ENCODE results near the gene PITPNM3. TPM values are rescaled to one million over a fixed set of nuclear protein-coding genes. Genes with fewer than 3 reads are reported as not detected.

PITPNM3 gene
- total and polyA plus RNA-seq, 2 experiments from 2014 or later, result 1.0 to 1.5 TPM

DNA sequence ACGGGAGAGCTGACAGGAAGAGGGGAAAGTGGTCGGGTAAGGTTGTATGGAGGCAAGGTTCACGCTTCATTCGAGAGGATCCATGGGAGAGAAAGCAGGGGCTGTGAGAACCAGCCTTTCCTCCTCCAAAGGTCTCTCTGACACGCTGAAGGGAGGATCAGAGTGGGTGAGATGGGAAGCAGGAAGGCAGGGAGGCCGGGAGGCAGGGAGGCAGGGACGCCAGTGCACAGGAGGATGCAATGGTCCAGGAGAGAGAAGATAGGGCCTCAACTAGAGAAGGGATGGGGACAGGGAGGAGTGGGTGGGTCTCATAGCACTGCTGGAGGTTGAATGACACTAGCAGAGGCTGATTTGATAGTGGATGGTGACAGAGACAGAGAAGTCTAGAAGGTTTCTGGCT, 58.0 kb downstream of the PITPNM3 start:
- Histone ChIP-seq H3K4me1 (ENCODE audit: insufficient read depth) (peaks cover 39% of the 10 kb centered on the region), H3K79me2 (replicated peaks; ENCODE audit: insufficient read depth) (no peaks in the 10 kb centered on the region), H3K27ac (ENCODE audit: low read depth) (no peak overlapping the region), H3K4me2 (no peak overlapping the region), H3K4me3 (no peak overlapping the region), H4K20me1 (replicated peaks; ENCODE audit: insufficient read depth) (no peaks in the 10 kb centered on the region), H3K27me3 (ENCODE audit: insufficient read depth) (no peaks in the 10 kb centered on the region), H3K9me2 (ENCODE audit: insufficient read depth) (no peaks in the 10 kb centered on the region), H2AFZ (no peak overlapping the region), H3K36me3 (ENCODE audit: insufficient read depth) (no peaks in the 10 kb centered on the region), H3F3A (replicated peaks; ENCODE audit: low read depth) (no peaks in the 10 kb centered on the region)
- H3K27me3 Mint-ChIP-seq (ENCODE audit: insufficient read depth, low read depth, poor library complexity), result peaks cover 15% of the 10 kb centered on the region
- H3K27ac Mint-ChIP-seq, result no peak overlapping the region
- peaks cover 2% of the 10 kb centered on the region; the same call in 1 of the 3 replicates for H3K9me3 Mint-ChIP-seq
- DNase-seq (ENCODE audit: low spot score), result no peak
- H3K4me1 Mint-ChIP-seq, result peaks cover 54% of the 10 kb centered on the region
- ATAC-seq, result no peak
- TF ChIP-seq NANOG (IDR thresholded peaks at IDR 0.05; ENCODE audit: borderline replicate concordance), result no peak
- TF ChIP-seq, protein P1, sequence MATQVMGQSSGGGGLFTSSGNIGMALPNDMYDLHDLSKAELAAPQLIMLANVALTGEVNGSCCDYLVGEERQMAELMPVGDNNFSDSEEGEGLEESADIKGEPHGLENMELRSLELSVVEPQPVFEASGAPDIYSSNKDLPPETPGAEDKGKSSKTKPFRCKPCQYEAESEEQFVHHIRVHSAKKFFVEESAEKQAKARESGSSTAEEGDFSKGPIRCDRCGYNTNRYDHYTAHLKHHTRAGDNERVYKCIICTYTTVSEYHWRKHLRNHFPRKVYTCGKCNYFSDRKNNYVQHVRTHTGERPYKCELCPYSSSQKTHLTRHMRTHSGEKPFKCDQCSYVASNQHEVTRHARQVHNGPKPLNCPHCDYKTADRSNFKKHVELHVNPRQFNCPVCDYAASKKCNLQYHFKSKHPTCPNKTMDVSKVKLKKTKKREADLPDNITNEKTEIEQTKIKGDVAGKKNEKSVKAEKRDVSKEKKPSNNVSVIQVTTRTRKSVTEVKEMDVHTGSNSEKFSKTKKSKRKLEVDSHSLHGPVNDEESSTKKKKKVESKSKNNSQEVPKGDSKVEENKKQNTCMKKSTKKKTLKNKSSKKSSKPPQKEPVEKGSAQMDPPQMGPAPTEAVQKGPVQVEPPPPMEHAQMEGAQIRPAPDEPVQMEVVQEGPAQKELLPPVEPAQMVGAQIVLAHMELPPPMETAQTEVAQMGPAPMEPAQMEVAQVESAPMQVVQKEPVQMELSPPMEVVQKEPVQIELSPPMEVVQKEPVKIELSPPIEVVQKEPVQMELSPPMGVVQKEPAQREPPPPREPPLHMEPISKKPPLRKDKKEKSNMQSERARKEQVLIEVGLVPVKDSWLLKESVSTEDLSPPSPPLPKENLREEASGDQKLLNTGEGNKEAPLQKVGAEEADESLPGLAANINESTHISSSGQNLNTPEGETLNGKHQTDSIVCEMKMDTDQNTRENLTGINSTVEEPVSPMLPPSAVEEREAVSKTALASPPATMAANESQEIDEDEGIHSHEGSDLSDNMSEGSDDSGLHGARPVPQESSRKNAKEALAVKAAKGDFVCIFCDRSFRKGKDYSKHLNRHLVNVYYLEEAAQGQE (IDR thresholded peaks at IDR 0.05; ENCODE audit: unreplicated experiment), result no peak
- no peak for TF ChIP-seq STAT1 (IDR thresholded peaks at IDR 0.05; ENCODE audit: unreplicated experiment)
- TF ChIP-seq EZH2 (IDR thresholded peaks at IDR 0.05; ENCODE audit: low read depth, unreplicated experiment), result no peak
- TF ChIP-seq ZNF114 (CRISPR knock-in tag; IDR thresholded peaks at IDR 0.05), result no peak
- no peak for TF ChIP-seq CREB1 (CRISPR knock-in tag; IDR thresholded peaks at IDR 0.05; ENCODE audit: low read depth)
- TF ChIP-seq ZNF462 (CRISPR knock-in tag; IDR thresholded peaks at IDR 0.05), result no peak
- no peak for TF ChIP-seq JUNB (IDR thresholded peaks at IDR 0.05; ENCODE audit: unreplicated experiment)
- TF ChIP-seq CTCF (conservative IDR thresholded peaks at IDR 0.05; ENCODE audit: low read depth in 2 of 2), result no peak
- TF ChIP-seq EZH2phosphoT487 (IDR thresholded peaks at IDR 0.05; ENCODE audit: unreplicated experiment), result no peak
- TF ChIP-seq, protein P2, sequence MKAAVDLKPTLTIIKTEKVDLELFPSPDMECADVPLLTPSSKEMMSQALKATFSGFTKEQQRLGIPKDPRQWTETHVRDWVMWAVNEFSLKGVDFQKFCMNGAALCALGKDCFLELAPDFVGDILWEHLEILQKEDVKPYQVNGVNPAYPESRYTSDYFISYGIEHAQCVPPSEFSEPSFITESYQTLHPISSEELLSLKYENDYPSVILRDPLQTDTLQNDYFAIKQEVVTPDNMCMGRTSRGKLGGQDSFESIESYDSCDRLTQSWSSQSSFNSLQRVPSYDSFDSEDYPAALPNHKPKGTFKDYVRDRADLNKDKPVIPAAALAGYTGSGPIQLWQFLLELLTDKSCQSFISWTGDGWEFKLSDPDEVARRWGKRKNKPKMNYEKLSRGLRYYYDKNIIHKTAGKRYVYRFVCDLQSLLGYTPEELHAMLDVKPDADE (IDR thresholded peaks at IDR 0.05), result no peak
- no peak for TF ChIP-seq ZNF331 (CRISPR knock-in tag; IDR thresholded peaks at IDR 0.05; ENCODE audit: low read depth)
- TF ChIP-seq POLR2AphosphoS5 (IDR thresholded peaks at IDR 0.05; ENCODE audit: low read depth), result no peak
- no peak overlapping the region for H3K4me3 Mint-ChIP-seq
- peaks cover 5% of the 10 kb centered on the region; the same call in 2 of the 3 replicates for H3K36me3 Mint-ChIP-seq (ENCODE audit: low read depth)
